Stimulated activated CD4-positive, alpha-beta T cell treated with anti-CD3 and anti-CD28 coated beads, Interleukin-1b, Interleukin-23, amount 100 ng/mL, for 4 hours (primary cell): ENCODE results near the gene TAGLN2.
"Not testable (repeated sequence)": the region's sequence is repeated elsewhere in the genome, so short reads cannot be mapped to it uniquely, and the experiment has no call there.

ENCODE experiments used
- DNase-seq, 2 donors: peaks; one replicate each; pipeline ENCODE4 v3.0.0-alpha.2; 2020; ENCODE audit warnings: low read depth in 2 of 2

TAGLN2 gene

DNA sequence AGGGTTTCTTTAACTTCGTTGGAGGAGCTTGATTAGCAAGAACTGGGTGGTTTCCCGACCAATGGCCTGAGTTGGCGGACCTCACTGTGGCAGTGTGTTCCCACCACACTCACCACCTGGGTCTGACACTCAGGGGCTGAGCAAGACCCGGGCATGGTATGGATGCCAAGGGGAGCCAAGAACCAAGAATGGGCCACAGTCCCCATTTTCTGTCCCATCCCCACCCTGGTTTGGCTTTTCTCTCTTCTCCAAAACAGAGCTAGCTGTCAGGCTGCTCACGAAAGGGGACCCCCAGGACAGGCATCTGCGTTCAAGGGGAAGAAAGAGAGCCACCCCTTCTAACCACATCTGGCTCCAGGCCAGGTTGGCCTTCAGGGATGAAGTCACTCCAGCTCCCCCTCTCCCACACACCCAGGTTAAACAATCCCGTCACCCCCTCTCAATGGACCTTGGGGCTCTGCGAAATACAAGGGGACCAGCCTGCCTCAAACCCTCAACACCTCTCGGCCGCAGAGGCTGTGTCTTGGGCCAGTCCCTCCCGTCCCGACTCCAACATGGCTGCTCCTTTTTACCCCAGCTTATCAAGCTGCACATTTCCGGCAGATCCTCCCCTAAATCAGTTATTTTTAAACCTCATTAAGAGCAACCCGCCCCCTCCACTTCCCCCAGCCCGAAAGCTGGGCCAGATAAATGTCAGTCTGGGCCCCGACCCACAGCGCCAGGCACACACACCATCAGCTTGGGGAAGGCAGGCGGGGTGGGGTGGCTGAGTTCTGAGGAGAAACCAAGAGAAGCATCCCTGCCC lies 3.4 kb downstream of the TAGLN2 start:
- no peak for DNase-seq

- no peak for DNase-seq
Observed at GRCh38 chr1:159921251-159921650, 4.1 kb downstream of the TAGLN2 start.

GRCh38 chr1:159920651-159921050 lies 4.7 kb downstream of the TAGLN2 start:
- DNase-seq = no peak

GRCh38 chr1:159920202-159920601 lies 5.1 kb downstream of the TAGLN2 start:
- no peak for DNase-seq

DNA sequence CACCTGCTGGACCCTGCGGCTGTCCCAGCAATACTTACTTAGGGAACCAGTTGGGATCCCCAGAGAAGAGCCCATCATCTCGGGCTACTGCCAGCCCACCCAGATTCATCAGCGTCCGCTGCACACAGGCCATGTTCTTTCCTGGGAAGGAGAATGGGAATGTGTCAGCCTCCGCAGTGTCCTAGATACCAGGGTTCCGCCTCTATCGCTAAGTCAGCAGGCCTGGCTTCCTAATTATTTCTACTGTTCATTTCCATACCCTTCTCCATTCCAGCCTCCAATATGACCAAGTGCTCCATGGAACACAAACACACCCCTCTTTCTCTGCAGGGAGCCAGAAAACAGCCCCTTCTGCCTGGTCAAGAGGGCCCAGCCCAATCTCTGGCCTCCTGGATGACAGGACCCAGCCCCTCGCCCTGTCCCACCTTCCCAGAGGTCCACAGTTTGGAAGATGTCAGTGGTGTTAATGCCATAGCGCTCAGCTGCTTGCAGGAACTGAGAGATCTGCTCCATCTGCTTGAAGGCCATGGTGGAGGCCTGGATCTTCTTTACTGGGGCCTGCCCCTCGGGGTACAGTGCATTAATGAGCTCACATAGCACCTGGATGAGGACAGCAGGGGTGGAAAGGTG lies 6.0 kb downstream of the TAGLN2 start:
- DNase-seq = no peak

GRCh38 chr1:159918352-159919200 lies 6.7 kb downstream of the TAGLN2 start:
- DNase-seq = no peak

- DNase-seq = no peak
Observed at GRCh38 chr1:159917533-159918351, 7.6 kb downstream of the TAGLN2 start.

DNA sequence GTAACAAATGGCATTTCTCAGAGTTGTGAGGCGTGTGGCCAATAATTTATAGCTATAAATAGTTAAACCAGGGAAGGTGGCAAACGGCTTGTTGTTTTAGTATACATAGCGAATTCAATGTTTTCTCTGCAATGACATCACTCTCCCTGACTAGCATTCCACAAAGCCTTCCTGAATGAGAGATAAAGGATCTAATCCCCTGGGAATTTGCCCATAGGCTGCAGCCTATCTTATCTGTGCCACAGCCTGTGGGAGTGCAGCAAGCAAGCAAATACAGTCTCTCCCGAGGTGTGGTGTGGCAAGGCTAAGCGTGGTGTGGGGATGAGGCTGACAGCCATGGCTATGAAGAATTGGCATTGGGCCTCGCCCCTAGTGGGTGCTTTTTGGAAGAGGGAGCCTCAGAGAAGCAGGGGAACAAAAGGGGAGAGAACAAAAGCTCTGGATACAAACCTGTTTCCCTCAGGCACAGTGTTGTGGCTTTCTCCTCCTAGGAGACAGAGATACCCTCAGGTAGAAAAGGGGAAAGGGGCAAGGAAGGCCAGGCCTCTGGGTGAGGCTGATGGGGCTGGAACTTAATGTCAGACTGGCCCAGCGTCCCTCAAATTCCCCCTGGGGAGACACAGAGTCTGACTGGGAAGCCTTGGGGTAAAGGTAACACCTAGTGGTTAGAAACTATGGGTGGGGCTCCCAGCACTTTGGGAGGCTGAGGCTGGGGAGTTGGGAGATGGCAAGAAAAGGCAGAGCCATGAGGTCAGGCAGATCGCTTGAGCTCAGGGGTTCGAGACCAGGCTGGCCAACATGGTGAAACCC lies 8.9 kb downstream of the TAGLN2 start:
- DNase-seq = no peak

GRCh38 chr1:159915571-159916241 lies 9.6 kb downstream of the TAGLN2 start:
- DNase-seq = no peak

DNA sequence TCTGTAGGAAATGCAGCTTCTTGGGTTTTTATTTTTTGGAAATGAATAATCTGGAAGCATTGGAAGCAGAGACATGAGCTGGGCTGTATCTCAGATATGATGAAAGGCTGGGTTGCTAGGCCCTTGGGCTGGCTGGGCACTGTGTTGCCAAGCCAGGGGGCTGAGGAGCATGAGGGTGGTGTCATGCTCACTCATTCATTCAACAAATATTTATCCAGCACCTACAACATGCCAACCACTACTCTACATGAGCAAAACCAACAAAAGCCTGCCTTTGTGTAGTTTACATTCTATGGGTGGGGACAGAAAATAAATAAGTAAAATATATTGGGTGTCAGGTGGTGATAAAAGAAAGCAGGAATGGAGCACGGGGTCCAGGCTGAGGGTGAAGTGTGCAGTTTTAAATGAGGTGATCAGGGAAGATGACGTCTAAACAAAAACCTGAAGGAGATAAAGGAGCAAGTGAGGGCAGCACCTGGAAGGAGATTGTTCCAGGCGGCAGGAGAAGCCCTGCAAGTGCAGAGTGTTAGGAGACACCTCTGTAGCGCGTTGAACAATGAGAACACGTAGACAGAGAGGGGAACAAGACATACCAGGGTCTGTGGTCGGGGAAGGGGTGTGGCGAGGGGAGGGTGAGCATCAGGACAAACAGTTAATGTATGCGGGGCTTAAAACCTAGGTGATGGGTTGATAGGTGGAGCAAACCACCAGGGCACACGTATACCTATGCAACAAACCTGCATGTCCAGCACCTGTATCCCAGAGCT lies 10.9 kb downstream of the TAGLN2 start:
- no peak for DNase-seq

GRCh38 chr1:159913451-159914192 lies 11.7 kb downstream of the TAGLN2 start:
- no peak for DNase-seq

GRCh38 chr1:159911326-159912070 lies 13.8 kb downstream of the TAGLN2 start:
- no peak for DNase-seq

GRCh38 chr1:159908031-159908940 lies 17.0 kb downstream of the TAGLN2 start:
- no peak for DNase-seq

DNA sequence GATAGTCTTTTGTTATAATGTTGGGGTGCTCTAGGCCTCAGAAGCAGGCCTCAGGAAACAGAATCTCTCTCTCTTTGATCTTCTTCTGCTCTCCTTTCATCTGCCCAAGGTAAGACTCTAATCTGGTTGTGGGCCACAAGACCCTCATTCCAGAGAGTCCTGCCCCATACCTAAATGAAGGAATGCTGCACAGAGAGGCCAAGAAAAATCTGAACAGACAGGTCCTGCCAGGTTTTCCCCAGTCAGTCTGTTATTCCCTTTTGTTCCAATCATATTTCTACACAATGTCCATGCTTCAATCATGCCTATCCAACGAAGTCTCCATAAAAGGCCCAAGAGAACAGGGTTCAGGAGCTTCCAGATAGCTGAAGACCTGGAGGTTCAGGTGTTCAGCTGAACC lies 18.3 kb downstream of the TAGLN2 start:
- DNase-seq = no peak

DNA sequence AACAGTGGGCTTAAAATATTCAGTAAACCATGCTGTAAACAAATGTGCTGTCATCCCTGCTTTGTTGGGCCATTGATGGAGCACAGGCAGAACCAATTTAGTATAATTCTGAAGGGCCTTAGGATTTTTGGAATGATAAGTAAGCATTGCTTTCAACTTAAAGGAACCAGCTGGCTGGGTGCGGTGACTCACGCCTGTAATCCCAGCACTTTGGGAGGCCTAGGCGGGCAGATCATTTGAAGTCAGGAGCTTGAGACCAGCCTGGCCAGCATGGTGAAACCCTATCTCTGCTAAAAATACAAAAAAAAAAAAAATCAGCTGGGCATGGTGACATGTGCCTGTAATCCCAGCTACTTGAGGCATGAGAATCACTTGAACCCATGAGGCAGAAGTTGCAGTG lies 21.3 kb downstream of the TAGLN2 start:
- DNase-seq = not testable (repeated sequence)

- DNase-seq = no peak
Observed at GRCh38 chr1:159902541-159902940, 22.8 kb downstream of the TAGLN2 start.
